B cell (primary cell): ENCODE measurements around the gene MED9.

Source experiments
- EZH2 ChIP-seq: IDR thresholded peaks from 2 replicates; pipeline ENCODE4 v1.6.1; 2012; ENCODE audit warnings: borderline replicate concordance, low read depth, mild to moderate bottlenecking, moderate library complexity, low read length; ENCODE audit not compliant: insufficient read depth, poor library complexity, severe bottlenecking
- TF ChIP-seq, protein P1 (sequence below): fragments of 200-600 bp; IDR thresholded peaks from one replicate; pipeline ENCODE4 v1.8.0; 2022; ENCODE audit warnings: antibody characterized with exemption, mild to moderate bottlenecking

DNA sequence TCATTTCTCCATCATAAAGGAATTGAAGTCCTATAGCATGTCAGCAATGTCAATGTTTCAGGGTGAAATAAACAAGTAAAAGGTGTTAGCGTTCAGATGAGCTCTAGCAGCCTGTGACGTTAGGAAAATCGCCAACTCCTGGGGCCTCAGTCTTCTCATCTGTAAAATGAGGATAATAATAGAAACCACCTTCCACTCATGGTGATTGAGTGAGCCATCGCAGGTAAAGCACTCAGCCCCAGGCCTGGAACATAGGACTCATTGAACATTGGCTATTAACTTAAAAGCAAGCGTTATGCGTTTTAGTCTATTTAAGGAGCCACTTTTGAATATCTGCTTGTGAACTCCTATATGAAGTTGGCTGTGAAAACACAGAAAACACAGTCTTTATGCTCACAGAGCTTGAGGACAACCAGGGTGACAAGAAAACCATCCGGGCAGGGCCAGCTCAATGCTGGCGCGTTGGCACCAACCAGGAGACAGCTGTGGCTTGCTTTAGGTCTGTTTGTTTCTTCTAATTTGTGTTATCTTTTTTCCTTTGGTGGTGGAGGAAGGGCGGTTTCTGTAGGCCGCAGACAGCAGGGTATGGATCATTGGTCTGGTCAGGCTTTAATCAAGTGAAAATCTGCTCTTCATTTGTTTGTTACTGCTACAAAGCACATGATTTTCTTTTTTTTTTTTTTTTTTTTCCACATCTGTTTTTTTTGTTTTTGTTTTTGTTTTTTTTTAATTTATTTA lies 35.7 kb upstream of the MED9 start:
- no peak for TF ChIP-seq EZH2
- TF ChIP-seq, protein P1, sequence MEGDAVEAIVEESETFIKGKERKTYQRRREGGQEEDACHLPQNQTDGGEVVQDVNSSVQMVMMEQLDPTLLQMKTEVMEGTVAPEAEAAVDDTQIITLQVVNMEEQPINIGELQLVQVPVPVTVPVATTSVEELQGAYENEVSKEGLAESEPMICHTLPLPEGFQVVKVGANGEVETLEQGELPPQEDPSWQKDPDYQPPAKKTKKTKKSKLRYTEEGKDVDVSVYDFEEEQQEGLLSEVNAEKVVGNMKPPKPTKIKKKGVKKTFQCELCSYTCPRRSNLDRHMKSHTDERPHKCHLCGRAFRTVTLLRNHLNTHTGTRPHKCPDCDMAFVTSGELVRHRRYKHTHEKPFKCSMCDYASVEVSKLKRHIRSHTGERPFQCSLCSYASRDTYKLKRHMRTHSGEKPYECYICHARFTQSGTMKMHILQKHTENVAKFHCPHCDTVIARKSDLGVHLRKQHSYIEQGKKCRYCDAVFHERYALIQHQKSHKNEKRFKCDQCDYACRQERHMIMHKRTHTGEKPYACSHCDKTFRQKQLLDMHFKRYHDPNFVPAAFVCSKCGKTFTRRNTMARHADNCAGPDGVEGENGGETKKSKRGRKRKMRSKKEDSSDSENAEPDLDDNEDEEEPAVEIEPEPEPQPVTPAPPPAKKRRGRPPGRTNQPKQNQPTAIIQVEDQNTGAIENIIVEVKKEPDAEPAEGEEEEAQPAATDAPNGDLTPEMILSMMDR: no peak
